GM18861 (cell line): ENCODE results near the gene SLC1A1.
"Not testable (repeated sequence)": the region's sequence is repeated elsewhere in the genome, so short reads cannot be mapped to it uniquely, and the experiment has no call there.

ENCODE experiments used
- ATAC-seq: cut with Tn5 transposase; IDR thresholded peaks from one replicate; pipeline ENCODE4 v1.9.1; 2021; ENCODE audit not compliant: unreplicated experiment

Gene SLC1A1

DNA sequence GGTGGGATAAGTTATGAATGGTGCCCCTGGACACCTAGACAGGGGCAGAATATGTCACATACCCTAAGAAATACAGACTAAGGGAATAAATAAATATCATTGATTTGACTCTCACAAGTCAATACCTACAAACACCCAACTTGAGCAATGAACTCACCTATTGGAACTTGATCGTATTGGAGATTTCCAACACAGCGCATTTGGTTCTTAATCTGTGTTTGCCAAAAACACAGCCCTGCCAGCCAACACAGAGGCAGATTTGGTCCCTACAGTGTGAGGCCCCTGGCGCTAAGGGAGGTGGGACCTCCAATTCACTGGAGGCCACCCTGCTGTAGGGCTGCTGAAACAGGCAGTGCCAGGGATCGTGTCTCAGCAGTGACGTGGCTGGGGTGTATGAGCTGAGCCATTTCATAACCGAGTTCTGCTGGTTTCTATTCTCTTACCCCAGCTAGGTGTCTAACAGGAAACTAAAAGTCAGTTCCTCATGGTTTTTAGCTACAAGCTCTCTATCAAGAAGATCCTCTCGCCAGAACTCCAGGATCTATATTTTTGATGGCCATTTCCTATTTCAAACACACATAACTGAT lies 84.5 kb downstream of the SLC1A1 start:
- no peak for ATAC-seq

DNA sequence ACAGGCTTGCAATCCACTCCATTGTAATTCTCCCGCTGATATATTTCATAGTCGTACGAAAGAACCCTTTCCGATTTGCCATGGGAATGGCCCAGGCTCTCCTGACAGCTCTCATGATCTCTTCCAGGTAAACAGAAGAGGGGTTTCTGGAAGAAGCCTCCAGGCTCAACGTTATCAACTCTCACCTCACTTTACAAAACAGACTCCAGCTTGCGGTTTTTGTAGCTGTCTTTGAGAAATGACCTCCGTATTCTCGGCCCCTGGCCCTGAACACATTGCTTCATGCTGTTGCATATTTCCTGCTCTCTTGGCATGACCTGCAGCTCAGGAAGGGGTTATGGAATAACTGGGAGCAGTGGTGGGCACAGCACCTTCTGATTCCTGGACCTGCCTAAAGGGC lies 85.7 kb downstream of the SLC1A1 start:
- ATAC-seq, result no peak

DNA sequence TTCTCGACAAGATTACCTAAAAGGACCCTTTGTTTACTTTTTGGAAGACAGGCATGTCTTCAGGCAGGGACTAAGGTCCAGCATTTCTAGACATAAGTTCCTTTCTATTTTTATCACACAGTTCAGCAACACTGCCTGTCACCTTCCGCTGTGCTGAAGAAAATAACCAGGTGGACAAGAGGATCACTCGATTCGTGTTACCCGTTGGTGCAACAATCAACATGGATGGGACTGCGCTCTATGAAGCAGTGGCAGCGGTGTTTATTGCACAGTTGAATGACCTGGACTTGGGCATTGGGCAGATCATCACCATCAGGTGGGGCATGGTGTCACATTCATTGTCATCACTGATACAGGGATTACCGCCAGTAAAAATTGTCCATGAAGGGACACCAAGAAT lies 86.2 kb downstream of the SLC1A1 start:
- no peak for ATAC-seq

DNA sequence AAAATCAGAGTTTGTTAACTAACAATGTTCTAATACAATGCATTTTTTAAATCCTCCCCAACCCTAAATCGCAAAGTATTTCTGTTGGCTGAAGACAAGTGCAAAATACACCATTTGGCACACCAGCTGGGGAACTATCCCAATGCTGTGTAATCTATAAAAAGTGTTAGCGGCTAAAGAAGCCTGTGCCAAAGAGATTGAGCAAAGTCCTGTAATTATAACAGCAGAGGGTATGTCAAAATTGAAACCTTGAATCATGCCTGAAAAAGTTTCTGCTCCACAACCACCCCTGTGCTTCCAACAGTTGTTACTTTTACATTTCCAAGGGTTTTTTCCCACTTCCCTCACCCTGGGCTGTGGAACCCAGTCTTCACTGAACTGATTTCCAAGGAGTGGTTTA lies 88.7 kb downstream of the SLC1A1 start:
- no peak for ATAC-seq

DNA sequence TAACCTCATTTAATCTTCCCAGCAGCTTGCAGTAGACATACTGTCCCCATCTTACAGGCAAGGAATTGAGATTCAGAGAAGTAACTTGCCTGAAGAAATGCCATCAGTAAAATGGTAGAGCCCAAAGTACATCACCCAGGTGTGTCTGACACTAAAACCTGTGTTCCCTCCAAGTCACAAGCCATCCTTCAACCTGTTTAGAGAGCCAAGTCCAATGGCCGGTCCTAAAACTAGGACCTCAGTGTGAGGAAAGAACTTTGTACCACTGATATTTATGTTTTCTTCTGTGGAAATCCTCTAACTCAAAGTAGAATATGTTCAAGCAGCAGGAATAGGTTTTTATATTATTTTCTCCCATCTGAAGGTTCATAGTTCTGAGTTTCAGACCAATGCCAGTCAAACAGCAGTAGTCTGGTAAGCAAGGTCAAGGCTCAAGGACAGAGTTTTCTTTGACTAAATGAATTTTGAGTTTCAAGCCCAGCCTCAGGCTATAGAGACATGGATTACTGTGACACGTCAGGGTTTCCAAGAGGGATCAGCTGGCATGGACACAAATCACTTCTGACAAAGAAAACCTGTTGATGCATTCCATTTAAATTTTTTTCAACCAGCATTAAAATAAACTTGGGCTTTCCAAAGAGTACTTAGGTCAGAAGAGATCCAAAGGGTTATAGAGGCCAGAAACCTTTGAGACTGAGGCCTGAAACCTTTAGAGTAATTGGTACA lies 90.9 kb downstream of the SLC1A1 start:
- no peak for ATAC-seq

DNA sequence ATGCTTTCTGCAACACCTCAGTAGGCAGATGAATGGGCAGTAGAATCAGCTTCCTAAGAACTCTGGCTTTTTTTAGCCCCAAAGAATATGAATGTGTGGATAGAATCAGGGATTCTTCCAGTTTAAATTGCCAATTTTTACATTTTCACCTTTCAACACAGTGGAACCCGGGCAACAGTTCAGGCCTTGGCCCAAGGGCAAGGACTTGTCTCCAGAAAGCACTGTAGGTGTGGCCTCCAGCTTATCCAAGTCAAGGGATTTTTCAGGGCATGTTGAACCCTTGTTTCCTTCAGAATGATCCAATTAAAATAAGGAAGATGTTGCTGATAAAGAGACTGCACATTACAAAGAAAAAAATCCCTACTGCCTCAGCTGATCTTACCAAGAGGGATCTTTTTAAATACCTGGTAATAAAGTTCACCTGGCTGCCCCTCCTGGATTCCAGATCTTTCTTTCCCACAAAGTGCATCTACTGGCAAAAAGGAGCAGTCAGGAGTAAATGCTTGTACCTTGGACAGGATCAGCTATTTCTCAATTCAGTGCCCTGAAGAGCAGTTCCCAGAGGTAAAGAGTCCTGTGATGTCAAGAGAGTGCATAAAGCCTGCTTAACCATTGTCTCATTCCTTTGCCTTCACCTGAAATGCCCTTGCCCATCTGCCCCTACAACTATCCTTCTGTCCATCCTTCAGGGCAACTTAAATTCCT lies 91.7 kb downstream of the SLC1A1 start:
- ATAC-seq, result no peak

DNA sequence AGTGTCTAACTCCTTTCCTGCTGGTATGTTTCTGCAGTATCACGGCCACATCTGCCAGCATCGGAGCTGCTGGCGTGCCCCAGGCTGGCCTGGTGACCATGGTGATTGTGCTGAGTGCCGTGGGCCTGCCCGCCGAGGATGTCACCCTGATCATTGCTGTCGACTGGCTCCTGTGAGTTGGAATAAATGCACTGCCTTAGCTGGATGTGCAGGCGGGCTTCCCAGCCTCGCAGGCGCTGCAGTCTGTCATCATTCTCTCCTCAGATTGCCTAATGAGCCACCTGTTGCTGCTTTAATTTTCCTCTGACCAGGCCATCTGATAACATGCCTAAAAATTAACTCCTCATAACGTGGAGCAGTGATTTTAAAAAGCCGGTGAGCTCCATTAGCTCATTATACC lies 92.7 kb downstream of the SLC1A1 start:
- no peak for ATAC-seq

DNA sequence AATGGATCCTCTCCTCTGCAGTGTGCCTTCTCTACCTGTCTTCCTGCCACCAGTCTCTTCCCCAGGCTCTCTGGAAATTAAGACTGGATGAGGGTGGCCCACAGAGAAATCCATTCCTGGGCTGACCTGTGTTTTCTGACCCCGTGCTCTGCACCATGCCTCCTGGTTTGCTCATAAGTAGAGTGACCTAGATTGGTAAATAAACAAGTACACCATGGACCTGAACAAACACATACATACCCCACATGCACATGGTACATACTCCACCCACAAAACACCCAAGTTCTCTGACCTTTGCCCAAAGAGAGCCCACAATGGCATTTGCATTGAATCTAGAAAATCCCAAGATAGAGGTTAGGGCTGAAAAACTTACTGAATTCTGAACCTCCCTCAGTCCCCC lies 94.4 kb downstream of the SLC1A1 start:
- ATAC-seq, result no peak

DNA sequence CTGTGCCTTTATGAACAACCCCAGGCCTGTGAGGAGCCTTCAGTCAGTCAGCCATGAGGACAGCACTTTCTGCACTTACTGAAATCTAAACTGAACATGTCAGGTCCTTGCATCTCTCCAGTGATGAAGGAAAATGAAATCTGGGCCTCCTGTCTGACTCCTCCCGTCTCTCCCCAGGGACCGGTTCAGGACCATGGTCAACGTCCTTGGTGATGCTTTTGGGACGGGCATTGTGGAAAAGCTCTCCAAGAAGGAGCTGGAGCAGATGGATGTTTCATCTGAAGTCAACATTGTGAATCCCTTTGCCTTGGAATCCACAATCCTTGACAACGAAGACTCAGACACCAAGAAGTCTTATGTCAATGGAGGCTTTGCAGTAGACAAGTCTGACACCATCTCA lies 94.9 kb downstream of the SLC1A1 start:
- ATAC-seq, result no peak

DNA sequence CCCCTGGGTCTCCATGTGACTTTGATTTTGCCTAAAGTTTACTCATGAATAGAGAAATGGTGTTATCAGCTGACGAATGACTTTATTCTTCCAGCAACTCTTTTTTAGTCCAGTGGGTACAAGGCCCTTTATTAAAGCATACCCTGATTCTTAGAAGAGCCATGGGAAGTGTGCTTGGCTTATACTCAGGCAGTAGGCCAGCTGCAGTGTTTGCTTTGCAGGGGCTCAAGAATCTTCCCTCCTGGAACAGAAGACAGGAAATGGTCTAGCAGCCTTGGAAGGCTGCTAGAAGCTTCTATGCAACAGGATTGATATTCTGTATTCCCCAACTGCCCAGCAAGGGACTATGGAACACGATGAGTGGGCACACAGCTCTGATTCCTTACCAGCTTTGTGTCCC lies 98.5 kb downstream of the SLC1A1 start:
- no peak for ATAC-seq

DNA sequence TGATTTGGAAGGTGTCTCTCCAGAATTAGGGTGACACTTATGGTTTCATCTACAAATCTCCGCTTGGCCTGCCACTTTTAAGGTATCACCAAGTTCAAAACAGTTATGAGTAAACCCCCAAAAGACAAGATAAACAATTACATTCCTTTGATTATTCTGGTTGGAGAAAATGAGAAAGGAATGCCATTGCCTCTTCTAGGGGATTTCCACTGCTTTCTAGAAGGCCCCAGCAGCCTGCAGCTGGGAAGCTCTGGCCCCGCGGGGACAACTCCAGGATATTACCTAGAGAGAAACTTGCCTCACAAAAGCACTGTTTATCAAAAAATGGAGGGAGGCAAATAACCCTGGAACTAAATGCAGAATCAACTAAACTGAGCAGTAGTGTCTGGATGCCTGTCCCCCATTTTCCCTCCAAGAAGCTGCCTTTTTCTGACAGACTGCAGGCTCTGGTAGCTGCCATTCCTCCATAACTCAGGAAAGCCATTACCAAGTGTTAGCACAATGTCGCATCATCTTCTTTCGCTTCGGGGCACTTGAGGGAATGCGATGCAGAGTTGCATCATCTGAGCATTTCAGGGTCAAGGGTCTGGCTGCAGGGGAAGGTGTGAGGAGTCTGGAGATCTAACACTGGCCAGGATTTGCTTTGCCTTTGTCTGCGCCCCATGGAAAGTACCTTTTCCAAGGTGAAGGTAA lies 100.3 kb downstream of the SLC1A1 start:
- no peak for ATAC-seq

DNA sequence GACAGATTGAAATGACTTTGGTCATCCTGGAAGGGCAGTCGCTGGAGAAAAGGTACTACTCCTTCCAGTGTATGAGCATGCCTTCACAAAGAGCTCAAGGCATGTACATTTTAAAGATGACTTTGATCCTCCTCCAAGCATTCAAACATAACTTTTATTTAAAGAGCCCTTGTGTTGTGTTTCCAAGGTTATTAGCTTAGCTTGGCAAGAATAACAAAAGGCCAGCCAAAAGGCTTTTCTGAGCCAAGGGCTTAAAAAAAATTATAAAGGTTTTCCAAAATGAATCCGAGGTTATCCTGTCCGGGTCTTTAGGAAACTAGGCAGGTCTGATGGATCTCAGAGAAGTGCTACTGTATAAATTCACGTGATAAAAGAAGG lies 100.8 kb downstream of the SLC1A1 start:
- ATAC-seq, result no peak

DNA sequence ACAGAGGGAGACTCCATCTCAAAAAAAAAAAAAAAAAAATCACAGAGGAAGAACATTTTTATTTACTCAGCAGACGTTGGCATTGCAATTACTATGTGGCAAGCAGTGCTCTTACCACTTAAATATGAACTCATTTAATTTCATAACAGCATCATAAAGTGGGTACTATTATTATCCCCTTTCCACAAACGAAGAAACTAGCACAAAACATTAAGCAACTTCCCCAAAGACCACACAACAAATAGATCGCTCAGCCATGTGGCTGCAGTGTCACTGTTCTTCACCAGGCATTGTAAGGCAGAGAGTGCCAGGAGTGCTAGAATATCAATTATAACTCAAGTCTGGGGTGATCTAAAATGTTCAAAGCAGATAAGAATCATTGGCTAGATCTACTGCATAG lies 102.0 kb downstream of the SLC1A1 start:
- ATAC-seq, result no peak

DNA sequence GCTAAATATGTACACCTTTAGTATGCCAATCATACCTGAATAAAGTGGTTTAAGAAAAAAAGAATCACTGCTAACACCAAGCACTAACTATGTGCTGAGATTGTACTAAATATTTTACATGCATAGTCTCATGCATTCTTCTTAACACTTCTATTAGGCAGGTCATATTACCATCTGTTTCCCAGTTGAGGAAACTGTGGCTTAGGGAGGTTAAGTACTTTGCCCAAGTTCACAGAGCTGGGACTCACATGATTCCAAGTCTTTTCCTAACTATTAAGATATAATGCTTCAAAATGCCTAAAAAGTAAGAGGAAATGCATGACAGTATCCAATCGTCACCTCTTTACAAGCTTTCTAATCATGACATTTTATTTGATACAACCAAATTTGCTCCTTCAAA lies 102.6 kb downstream of the SLC1A1 start:
- no peak for ATAC-seq

DNA sequence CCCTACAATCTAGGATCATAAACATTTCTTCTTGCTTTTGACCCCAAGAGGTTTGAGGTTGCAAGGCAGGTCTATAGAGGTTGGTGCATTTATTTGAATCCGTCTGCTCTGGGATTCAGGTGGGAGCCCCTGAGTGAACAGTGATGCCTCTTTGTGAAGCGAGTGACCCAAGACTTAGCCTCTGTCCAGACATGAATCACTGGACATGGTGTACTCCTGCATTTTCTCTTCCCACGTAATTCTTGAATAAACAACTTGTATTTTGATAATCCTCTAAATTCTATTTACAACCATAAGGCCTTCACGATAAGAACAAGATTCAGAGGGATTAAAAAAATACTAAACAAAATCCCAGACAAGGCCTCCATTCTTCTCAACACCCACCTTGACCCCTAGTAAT lies 104.3 kb downstream of the SLC1A1 start:
- ATAC-seq, result no peak

DNA sequence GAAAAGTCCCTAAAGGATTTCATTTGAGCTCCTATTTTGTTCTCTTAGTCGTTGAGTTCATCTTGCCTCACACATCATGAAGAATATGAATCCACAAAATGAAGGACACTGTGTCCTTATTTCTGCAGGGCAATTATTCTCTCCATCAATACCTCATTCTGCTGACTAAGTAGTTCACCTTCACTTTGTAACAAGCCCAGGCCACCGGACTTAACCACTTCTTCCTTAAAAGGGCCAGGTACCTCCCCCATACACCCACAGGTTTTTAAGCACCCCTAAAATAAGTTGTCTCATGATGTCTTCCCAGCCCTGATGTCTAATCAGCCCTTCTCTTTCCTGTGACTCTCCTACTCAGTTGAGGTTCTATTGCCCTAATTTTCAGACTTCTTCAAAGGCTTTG lies 104.7 kb downstream of the SLC1A1 start:
- no peak for ATAC-seq

DNA sequence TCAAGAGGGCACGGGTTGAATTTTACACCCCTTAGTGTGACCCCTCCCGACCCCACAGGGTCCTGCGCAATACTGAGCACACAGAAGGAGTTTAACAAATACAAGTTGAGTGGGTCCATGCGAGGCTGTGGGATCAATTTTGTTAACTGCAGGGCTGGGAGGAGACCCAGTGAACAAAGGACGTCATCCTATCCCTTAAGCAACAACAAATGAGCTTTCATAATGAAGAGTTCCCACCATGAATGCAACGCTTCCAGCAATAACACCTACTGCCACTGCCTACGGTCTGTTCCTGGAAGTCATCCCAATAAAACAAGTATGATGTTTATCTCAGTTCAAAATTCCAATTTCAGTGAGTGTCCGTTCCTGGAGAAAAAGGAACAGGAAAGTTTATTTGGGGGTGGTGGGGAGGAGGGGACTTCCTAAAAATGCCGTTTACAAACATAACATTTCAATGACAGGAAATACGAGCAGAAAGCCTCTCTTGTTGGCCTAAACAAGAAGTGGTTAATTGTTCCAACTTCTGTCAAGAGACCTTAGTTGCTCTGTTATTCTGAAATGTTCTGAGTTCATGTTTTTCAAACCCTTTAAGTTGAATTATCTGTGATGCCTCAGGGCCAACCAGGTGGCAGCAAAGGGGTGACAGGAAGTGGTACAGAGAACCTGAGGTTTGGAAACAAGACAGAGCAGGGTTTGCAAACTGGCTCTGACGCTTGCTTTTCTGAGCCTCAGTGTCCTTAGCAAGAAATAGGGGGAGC lies 106.1 kb downstream of the SLC1A1 start:
- ATAC-seq, result peak; percentile 68

DNA sequence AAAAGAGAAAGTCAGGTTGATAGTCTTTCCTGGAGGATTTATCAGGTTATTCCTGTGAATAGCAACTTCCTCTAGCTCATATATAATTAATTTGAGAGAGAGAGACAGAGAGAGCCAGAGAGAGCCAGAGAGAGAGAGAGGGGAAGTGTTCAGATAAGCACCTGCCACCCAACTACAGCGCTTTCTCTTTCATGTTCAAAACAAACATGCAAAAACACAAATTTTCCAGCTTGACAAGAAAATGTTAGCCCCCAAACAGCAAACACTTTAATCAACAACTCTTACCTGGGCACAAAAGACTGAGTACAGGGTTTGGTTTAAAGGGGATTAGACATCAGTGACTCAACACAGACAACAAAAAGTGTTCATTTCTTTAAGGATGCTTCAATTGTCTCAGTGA lies 110.1 kb downstream of the SLC1A1 start:
- no peak for ATAC-seq

DNA sequence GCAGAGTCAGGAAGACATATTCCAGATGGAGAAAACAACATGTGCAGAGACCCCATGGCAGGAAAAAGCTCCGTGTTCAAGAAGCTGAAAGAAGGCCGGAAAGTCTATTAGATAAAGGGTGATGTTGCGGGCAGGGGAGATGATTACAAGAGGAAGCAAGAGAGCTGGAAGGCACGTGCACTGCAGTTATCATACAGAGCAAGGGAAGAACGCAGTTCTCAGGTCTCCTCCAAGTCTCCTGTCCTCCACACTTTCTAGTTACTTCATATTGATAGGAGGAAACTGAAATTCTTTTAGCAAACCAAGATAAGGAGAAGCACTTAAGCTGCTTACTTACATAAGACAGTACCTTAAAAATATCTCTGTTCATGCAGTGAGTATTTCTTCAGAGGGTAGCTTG lies 113.6 kb downstream of the SLC1A1 start:
- ATAC-seq, result no peak

DNA sequence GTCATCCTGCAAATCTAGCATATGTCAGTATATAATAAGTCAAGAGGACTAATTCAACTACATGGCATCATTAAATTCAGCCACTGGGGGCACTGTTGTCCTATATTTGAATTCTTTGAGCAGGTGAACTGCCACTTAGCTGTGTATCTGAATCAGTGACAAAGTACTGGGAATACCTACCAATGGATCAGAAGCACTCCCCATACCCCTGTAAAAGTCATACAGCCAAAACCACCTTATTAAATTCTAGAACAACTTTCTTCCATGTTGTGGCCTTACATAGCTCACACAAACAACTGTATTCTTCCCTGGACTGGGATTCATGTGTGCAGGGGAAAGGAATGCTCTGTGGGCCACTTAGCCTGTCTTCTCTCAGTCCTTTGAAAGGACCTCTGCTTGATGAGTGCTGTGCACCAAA lies 114.4 kb downstream of the SLC1A1 start:
- no peak for ATAC-seq

DNA sequence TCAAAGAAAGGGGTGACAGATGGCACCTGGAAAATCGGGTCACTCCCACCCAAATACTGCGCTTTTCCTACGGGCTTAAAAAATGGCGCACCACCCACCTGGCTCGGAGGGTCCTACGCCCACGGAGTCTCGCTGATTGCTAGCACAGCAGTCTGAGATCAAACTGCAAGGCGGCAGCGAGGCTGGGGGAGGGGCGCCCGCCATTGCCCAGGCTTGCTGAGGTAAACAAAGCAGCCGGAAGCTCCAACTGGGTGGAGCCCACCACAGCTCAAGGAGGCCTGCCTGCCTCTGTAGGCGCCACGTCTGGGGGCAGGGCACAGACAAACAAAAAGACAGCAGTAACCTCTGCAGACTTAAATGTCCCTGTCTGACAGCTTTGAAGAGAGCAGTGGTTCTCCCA lies 115.8 kb downstream of the SLC1A1 start:
- not testable (repeated sequence) for ATAC-seq
